GM23338 (cell line): ENCODE results near the gene ABCA6.

ENCODE experiments used
- CREB1 ChIP-seq: fragments of 250-450 bp; sonication (Bioruptor Pico); IDR thresholded peaks from 2 replicates; pipeline ENCODE4 v1.5.0; 2020; ENCODE audit warnings: low read depth, mild to moderate bottlenecking, moderate library complexity
- CTCF ChIP-seq, 2 experiments: fragments of 200-600 bp in 1 of 2; sonication (generic) in 1 of 2; conservative IDR thresholded peaks; 2 replicates each; pipeline versions ENCODE4 v1.5.1 to v1.6.1; 2016 to 2017; ENCODE audit warnings: antibody characterized with exemption in 2 of 2, low read depth in 2 of 2, mild to moderate bottlenecking in 2 of 2, moderate library complexity in 1 of 2
- ETS1 ChIP-seq: IDR thresholded peaks from 2 replicates; pipeline ENCODE4 v1.6.1; 2016; ENCODE audit warnings: antibody characterized with exemption
- EZH2 ChIP-seq: fragments of 200-600 bp; sonication (generic); IDR thresholded peaks from one replicate; pipeline ENCODE4 v1.8.0; 2017; ENCODE audit warnings: antibody characterized with exemption, mild to moderate bottlenecking, low read depth; ENCODE audit not compliant: unreplicated experiment
- EZH2phosphoT487 ChIP-seq: fragments of 200-600 bp; sonication (generic); IDR thresholded peaks from one replicate; pipeline ENCODE4 v1.8.1; 2018; ENCODE audit warnings: antibody characterized with exemption; ENCODE audit not compliant: unreplicated experiment
- JUNB ChIP-seq: IDR thresholded peaks from one replicate; pipeline ENCODE4 v1.6.1; 2016; ENCODE audit warnings: antibody characterized with exemption; ENCODE audit not compliant: unreplicated experiment
- NANOG ChIP-seq: IDR thresholded peaks from 2 replicates; pipeline ENCODE4 v1.6.1; 2016; ENCODE audit warnings: antibody characterized with exemption, borderline replicate concordance
- POLR2AphosphoS5 ChIP-seq: IDR thresholded peaks from 2 replicates; pipeline ENCODE4 v1.6.1; 2016; ENCODE audit warnings: antibody characterized with exemption, low read depth
- REST ChIP-seq: IDR thresholded peaks from one replicate; pipeline ENCODE4 v1.6.1; 2018; ENCODE audit warnings: antibody characterized with exemption; ENCODE audit not compliant: unreplicated experiment
- STAT1 ChIP-seq: IDR thresholded peaks from one replicate; pipeline ENCODE4 v1.6.1; 2016; ENCODE audit warnings: antibody characterized with exemption; ENCODE audit not compliant: unreplicated experiment
- ZNF114 ChIP-seq: fragments of 250-450 bp; sonication (Bioruptor Pico); IDR thresholded peaks from 2 replicates; pipeline ENCODE4 v1.5.0; 2020; ENCODE audit warnings: mild to moderate bottlenecking, moderate library complexity
- TF ChIP-seq, protein P1 (sequence below): fragments of 250-450 bp; sonication (Bioruptor Pico); IDR thresholded peaks from 2 replicates; pipeline ENCODE4 v1.5.0; 2020; ENCODE audit warnings: mild to moderate bottlenecking, moderate library complexity

DNA sequence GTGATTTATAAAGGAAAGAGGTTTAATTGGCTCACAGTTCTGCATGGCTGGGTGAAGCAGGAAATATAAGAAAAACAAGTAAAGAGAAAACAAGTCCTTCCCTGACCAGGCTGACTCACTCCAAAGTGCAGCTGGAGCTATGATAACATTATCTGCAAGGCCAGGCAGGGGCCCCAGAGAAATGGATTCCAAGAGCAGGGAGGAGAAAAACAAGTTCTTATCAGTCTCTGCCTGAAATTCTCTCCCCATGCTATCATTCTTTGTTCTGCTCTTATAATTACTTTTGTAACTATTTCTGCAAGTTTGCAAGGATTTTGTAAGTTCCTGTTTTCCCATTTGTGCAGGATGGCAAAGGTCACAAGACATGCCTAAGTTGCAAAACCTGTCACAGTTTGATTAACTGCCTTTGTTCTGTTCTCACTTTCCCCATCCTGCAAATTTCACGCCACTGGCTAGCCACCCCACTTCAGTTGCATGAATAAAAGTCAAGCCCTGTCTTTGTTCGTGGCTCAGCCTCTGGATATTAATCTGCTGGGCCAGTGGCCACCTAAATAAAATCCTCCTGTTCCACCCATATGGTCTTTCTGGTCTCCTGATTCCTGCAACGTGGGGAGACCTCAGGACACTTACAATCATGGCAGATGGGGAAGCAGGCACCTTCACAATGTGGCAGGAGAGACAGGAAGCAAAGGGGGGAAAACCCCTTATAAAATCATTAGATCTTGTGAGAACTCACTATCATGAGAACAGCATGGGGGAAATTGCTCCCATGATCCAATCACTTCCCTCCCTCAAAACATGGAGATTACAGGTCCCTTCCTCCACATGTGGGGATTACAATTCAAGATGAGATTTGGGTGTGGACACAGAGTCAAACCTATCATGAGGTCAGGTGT lies 94.1 kb downstream of the ABCA6 start:
- TF ChIP-seq CTCF (conservative IDR thresholded peaks at IDR 0.05; ENCODE audit: low read depth in 2 of 2), result no peak
- TF ChIP-seq NANOG, result no peak
- no peak for TF ChIP-seq EZH2
- TF ChIP-seq POLR2AphosphoS5, result no peak
- TF ChIP-seq ZNF114 (CRISPR knock-in tag), result no peak
- no peak for TF ChIP-seq STAT1
- no peak for TF ChIP-seq EZH2phosphoT487
- no peak for TF ChIP-seq REST
- no peak for TF ChIP-seq CREB1 (CRISPR knock-in tag)
- no peak for TF ChIP-seq JUNB
- no peak for TF ChIP-seq ETS1
- TF ChIP-seq, protein P1, sequence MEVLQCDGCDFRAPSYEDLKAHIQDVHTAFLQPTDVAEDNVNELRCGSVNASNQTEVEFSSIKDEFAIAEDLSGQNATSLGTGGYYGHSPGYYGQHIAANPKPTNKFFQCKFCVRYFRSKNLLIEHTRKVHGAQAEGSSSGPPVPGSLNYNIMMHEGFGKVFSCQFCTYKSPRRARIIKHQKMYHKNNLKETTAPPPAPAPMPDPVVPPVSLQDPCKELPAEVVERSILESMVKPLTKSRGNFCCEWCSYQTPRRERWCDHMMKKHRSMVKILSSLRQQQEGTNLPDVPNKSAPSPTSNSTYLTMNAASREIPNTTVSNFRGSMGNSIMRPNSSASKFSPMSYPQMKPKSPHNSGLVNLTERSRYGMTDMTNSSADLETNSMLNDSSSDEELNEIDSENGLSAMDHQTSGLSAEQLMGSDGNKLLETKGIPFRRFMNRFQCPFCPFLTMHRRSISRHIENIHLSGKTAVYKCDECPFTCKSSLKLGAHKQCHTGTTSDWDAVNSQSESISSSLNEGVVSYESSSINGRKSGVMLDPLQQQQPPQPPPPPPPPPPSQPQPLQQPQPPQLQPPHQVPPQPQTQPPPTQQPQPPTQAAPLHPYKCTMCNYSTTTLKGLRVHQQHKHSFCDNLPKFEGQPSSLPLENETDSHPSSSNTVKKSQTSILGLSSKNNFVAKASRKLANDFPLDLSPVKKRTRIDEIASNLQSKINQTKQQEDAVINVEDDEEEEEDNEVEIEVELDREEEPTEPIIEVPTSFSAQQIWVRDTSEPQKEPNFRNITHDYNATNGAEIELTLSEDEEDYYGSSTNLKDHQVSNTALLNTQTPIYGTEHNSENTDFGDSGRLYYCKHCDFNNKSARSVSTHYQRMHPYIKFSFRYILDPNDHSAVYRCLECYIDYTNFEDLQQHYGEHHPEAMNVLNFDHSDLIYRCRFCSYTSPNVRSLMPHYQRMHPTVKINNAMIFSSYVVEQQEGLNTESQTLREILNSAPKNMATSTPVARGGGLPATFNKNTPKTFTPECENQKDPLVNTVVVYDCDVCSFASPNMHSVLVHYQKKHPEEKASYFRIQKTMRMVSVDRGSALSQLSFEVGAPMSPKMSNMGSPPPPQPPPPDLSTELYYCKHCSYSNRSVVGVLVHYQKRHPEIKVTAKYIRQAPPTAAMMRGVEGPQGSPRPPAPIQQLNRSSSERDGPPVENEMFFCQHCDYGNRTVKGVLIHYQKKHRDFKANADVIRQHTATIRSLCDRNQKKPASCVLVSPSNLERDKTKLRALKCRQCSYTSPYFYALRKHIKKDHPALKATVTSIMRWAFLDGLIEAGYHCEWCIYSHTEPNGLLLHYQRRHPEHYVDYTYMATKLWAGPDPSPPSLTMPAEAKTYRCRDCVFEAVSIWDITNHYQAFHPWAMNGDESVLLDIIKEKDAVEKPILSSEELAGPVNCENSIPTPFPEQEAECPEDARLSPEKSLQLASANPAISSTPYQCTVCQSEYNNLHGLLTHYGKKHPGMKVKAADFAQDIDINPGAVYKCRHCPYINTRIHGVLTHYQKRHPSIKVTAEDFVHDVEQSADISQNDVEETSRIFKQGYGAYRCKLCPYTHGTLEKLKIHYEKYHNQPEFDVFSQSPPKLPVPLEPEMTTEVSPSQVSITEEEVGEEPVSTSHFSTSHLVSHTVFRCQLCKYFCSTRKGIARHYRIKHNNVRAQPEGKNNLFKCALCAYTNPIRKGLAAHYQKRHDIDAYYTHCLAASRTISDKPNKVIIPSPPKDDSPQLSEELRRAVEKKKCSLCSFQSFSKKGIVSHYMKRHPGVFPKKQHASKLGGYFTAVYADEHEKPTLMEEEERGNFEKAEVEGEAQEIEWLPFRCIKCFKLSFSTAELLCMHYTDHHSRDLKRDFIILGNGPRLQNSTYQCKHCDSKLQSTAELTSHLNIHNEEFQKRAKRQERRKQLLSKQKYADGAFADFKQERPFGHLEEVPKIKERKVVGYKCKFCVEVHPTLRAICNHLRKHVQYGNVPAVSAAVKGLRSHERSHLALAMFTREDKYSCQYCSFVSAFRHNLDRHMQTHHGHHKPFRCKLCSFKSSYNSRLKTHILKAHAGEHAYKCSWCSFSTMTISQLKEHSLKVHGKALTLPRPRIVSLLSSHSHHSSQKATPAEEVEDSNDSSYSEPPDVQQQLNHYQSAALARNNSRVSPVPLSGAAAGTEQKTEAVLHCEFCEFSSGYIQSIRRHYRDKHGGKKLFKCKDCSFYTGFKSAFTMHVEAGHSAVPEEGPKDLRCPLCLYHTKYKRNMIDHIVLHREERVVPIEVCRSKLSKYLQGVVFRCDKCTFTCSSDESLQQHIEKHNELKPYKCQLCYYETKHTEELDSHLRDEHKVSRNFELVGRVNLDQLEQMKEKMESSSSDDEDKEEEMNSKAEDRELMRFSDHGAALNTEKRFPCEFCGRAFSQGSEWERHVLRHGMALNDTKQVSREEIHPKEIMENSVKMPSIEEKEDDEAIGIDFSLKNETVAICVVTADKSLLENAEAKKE, result no peak
